ENCODE results near the gene GRXCR2. TPM values are rescaled to one million over a fixed set of nuclear protein-coding genes. Genes with fewer than 3 reads are reported as not detected.

Gene GRXCR2
- total and polyA plus RNA-seq, 2 of the 13 experiments (the other 11 are each of a cell fraction or from before 2014, with no cell fraction given) = not detected

GRCh38 chr5:145825751-145826180, 47.0 kb downstream of the GRXCR2 start (continued):
- TF ChIP-seq ZHX2 (IDR thresholded peaks at IDR 0.05; ENCODE audit: low read depth) (no peak), ZHX2 (CRISPR knock-in tag; IDR thresholded peaks at IDR 0.05; ENCODE audit: borderline replicate concordance) (no peak), EZH2 (conservative IDR thresholded peaks at IDR 0.05; ENCODE audit: low read depth, low read length) (no peak), ZMYM3 (CRISPR knock-in tag; IDR thresholded peaks at IDR 0.05) (peak; percentile 57; the same call in 1 of the 2 replicates), FOXO1 (CRISPR knock-in tag; IDR thresholded peaks at IDR 0.05) (no peak), MYPOP (CRISPR knock-in tag; IDR thresholded peaks at IDR 0.05) (no peak), ZNF556 (CRISPR knock-in tag; IDR thresholded peaks at IDR 0.05; ENCODE audit: borderline replicate concordance) (no peak), SALL1 (CRISPR knock-in tag; IDR thresholded peaks at IDR 0.05) (no peak), SRSF1 (optimal IDR thresholded peaks at IDR 0.05; ENCODE audit: low read depth, low read length) (no peak), ZNF777 (CRISPR knock-in tag; IDR thresholded peaks at IDR 0.05) (no peak), STAG1 (CRISPR knock-in tag; IDR thresholded peaks at IDR 0.05) (peak; percentile 71), THRA (CRISPR knock-in tag; IDR thresholded peaks at IDR 0.05; ENCODE audit: borderline replicate concordance) (no peak), ZNF10 (CRISPR knock-in tag; IDR thresholded peaks at IDR 0.05; ENCODE audit: borderline replicate concordance, low read depth) (no peak), PPARG (CRISPR knock-in tag; conservative IDR thresholded peaks at IDR 0.05) (0 out of 2 replicates have a peak, but pooled peaks have one; percentile 14), SP4 (CRISPR knock-in tag; IDR thresholded peaks at IDR 0.05) (no peak)
- TF ChIP-seq, protein P1, sequence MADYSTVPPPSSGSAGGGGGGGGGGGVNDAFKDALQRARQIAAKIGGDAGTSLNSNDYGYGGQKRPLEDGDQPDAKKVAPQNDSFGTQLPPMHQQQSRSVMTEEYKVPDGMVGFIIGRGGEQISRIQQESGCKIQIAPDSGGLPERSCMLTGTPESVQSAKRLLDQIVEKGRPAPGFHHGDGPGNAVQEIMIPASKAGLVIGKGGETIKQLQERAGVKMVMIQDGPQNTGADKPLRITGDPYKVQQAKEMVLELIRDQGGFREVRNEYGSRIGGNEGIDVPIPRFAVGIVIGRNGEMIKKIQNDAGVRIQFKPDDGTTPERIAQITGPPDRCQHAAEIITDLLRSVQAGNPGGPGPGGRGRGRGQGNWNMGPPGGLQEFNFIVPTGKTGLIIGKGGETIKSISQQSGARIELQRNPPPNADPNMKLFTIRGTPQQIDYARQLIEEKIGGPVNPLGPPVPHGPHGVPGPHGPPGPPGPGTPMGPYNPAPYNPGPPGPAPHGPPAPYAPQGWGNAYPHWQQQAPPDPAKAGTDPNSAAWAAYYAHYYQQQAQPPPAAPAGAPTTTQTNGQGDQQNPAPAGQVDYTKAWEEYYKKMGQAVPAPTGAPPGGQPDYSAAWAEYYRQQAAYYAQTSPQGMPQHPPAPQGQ (CRISPR knock-in tag; IDR thresholded peaks at IDR 0.05; ENCODE audit: borderline replicate concordance) = no peak
